GM12875 (cell line): Measurements from ENCODE around the gene RPTOR.
A peak's percentile ranks its signal among the peaks of the same experiment; 100 is the strongest.

Experiments
- H3K4me3 ChIP-seq: one replicate; pipeline ENCODE4 v1.5.1; 2011; ENCODE audit warnings: low read depth, low read length, control low read depth
- TF ChIP-seq, protein P1 (sequence below): IDR thresholded peaks from 2 replicates; pipeline ENCODE4 v1.5.1; 2011; ENCODE audit warnings: low read depth, mild to moderate bottlenecking, control low read depth, inconsistent platforms, low read length, moderate library complexity, borderline replicate concordance; ENCODE audit not compliant: insufficient read depth

Gene RPTOR

GRCh38 chr17:80968602-80969029, 424.0 kb downstream of the RPTOR start:
- TF ChIP-seq, protein P1, sequence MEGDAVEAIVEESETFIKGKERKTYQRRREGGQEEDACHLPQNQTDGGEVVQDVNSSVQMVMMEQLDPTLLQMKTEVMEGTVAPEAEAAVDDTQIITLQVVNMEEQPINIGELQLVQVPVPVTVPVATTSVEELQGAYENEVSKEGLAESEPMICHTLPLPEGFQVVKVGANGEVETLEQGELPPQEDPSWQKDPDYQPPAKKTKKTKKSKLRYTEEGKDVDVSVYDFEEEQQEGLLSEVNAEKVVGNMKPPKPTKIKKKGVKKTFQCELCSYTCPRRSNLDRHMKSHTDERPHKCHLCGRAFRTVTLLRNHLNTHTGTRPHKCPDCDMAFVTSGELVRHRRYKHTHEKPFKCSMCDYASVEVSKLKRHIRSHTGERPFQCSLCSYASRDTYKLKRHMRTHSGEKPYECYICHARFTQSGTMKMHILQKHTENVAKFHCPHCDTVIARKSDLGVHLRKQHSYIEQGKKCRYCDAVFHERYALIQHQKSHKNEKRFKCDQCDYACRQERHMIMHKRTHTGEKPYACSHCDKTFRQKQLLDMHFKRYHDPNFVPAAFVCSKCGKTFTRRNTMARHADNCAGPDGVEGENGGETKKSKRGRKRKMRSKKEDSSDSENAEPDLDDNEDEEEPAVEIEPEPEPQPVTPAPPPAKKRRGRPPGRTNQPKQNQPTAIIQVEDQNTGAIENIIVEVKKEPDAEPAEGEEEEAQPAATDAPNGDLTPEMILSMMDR = no peak
- H3K4me3 ChIP-seq = no peak overlapping the region

GRCh38 chr17:80969030-80969673, 424.5 kb downstream of the RPTOR start:
- TF ChIP-seq, protein P1 = no peak
- H3K4me3 ChIP-seq = no peak overlapping the region

- TF ChIP-seq, protein P1 = no peak
- H3K4me3 ChIP-seq = no peak overlapping the region
Measured at GRCh38 chr17:80969674-80970043, 425.0 kb downstream of the RPTOR start.

GRCh38 chr17:80970044-80970761, 425.6 kb downstream of the RPTOR start:
- TF ChIP-seq, protein P1 = peak; percentile 84
- peak overlapping the region; percentile 12 for H3K4me3 ChIP-seq

DNA sequence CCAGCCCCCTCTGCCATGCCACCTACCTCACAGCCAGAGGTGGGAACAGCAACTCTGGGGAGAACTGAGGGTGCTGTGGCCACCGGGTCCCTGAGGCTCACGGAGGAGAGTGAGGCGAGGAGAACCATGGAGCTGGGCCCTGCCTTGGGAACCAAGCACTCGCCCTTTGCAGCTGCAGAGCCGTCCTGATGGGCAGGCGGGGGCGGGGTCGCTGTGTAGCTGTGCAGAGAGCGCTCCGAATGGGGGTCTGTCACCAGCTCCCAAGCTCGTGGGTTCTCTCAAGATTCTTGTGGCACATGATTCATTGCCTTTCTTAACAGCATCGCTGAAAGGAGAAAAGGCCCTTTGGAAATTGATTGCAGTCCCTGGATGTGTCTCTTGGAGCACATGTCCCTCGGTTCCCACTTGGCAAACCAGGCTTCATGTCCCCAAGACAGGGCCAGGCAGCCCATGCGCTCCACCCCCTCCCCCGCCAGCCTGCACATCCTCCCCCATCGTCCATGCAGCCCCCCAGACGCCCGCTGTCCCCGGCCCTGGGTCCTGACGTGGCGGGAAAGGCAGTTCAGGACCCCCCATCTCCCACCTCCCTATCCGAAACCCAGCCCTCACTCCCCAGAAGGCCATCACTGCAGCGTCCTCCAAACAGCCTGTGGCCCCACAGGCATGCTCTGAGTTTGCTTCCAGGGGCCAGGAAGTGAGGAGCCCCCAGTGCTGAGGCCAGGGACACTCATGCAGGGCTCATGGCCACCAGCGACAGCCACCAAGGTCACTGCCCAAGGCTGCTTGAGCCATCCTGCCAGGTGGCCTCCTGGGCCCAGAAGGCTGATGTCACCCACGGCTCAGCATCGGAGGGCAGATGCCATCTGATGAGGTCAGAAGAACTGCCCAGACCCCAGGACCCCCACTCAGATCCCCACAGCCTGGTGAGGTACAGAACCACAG, 426.4 kb downstream of the RPTOR start:
- no peak overlapping the region for H3K4me3 ChIP-seq
- TF ChIP-seq, protein P1 = no peak

DNA sequence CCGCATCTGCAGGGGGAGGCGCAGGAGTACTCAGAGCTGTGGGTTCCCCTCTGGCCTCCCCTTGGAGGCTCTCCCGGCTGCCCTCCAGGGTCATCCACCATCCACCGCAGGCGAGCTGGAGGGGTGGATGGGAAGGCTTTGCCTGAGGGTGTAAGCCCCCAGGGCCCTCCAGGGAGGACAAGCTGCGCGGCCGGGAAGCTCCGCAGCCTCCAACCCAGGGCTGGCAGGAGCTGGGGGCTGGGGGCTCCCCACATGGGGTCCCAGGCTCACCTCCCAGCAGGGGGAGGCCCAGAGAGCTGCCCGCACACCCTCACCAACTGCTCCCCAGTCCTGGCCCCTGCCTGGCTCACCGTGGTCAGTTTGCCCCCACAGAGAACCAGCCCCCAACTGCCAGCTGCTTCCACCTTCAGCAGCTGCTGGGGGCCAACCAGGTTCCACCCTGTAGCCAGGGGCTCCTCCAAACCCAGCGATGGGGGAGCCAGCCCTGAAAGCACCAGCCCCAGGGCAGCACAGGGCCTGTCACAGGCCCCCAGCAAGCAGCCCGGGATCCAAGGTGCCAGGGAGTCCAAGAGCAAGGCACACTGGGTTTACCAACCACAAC, 427.2 kb downstream of the RPTOR start:
- no peak overlapping the region for H3K4me3 ChIP-seq
- TF ChIP-seq, protein P1 = no peak
